H1 (cell line): ENCODE results near the gene BMPR1A. TPM values are rescaled to one million over a fixed set of nuclear protein-coding genes. Genes with fewer than 3 reads are reported as not detected.

Experiments
- CTCF ChIA-PET: fragments of 300-600 bp; sonication (Branson Sonifier 250); formaldehyde crosslinking; loops from one replicate; lab custom pipeline; 2021; ENCODE audit not compliant: partially characterized antibody; lab: Charles Lee
- POLR2A ChIA-PET: fragments of 300-600 bp; sonication (Branson Sonifier 250); formaldehyde crosslinking; loops from one replicate; lab custom pipeline; 2021; ENCODE audit warnings: inconsistent platforms; ENCODE audit not compliant: partially characterized antibody; lab: Charles Lee
- DNase-seq, 2 experiments: peaks; one replicate each; pipeline versions ENCODE4 v3.0.0 to v3.0.0-alpha.2; 2010 to 2022; ENCODE audit warnings: low spot score in 2 of 2, low read depth in 1 of 2, mixed read lengths in 1 of 2
- FAIRE-seq: peaks from 2 replicates; lab custom pipeline; 2011; peaks lifted over from hg19 to GRCh38; lab: Jason Lieb, UNC
- H2AFZ ChIP-seq: 2 replicates; pipeline ENCODE4 v1.8.1; 2012; ENCODE audit warnings: low read length, inconsistent platforms
- H2AK5ac ChIP-seq: 2 replicates; pipeline ENCODE4 v1.6.1; 2013; ENCODE audit warnings: low read depth, low read length
- H2BK120ac ChIP-seq: replicated peaks from 2 replicates; pipeline ENCODE3; 2013; ENCODE audit warnings: low read depth, low read length, inconsistent platforms
- H2BK12ac ChIP-seq: 2 replicates; pipeline ENCODE4 v1.6.1; 2013; ENCODE audit warnings: low read depth, low read length
- H2BK15ac ChIP-seq: 2 replicates; pipeline ENCODE4 v1.6.1; 2013; ENCODE audit warnings: low read length
- H2BK20ac ChIP-seq: 2 replicates; pipeline ENCODE4 v1.6.1; 2013; ENCODE audit warnings: low read length
- H2BK5ac ChIP-seq: 2 replicates; pipeline ENCODE4 v1.6.1; 2013; ENCODE audit warnings: low read depth, low read length
- H3K14ac ChIP-seq: 2 replicates; pipeline ENCODE4 v1.6.1; 2013; ENCODE audit warnings: inconsistent platforms; ENCODE audit not compliant: insufficient read length
- H3K18ac ChIP-seq: 2 replicates; pipeline ENCODE4 v1.6.1; 2013; ENCODE audit warnings: low read length; ENCODE audit errors: extremely low read depth
- H3K23ac ChIP-seq: 2 replicates; pipeline ENCODE4 v1.6.1; 2013; ENCODE audit warnings: inconsistent platforms; ENCODE audit not compliant: insufficient read length
- H3K23me2 ChIP-seq: 2 replicates; pipeline ENCODE4 v1.6.1; 2013; ENCODE audit warnings: low read depth, low read length
- H3K27ac ChIP-seq: 2 replicates; pipeline ENCODE4 v1.6.1; 2011; ENCODE audit warnings: low read depth, low read length, inconsistent platforms
- H3K27me3 ChIP-seq, 4 experiments: replicated peaks in 1 of 4; 1 replicate in 1 of 4; 2 replicates in 3 of 4; pipeline versions ENCODE4 v1.6.1 to v1.8.1; 2011 to 2013; ENCODE audit warnings: low read length in 3 of 4, mild to moderate bottlenecking in 3 of 4, inconsistent platforms in 2 of 4, mixed read lengths in 2 of 4, moderate library complexity in 1 of 4; ENCODE audit not compliant: control insufficient read depth in 3 of 4, insufficient read depth in 3 of 4; ENCODE audit errors: extremely low read depth in 1 of 4
- H3K36me3 ChIP-seq, 4 experiments: 2 replicates each; pipeline versions ENCODE4 v1.6.1 to v1.8.1; 2011 to 2013; ENCODE audit warnings: mild to moderate bottlenecking in 4 of 4, low read length in 3 of 4, moderate library complexity in 2 of 4, control low read depth in 1 of 4, inconsistent platforms in 1 of 4; ENCODE audit not compliant: insufficient read depth in 4 of 4, control insufficient read depth in 2 of 4
- H3K4ac ChIP-seq: replicated peaks from 2 replicates; pipeline ENCODE3; 2013; ENCODE audit warnings: low read length, low read depth, mixed read lengths, inconsistent platforms; ENCODE audit not compliant: insufficient read length
- H3K4me1 ChIP-seq, 4 experiments: replicated peaks in 1 of 4; 1 replicate in 1 of 4; 2 replicates in 3 of 4; pipeline versions ENCODE4 v1.6.1 to v1.8.1; 2011 to 2013; ENCODE audit warnings: low read length in 3 of 4, inconsistent platforms in 2 of 4, mixed read lengths in 1 of 4; ENCODE audit not compliant: insufficient read depth in 4 of 4, control insufficient read depth in 3 of 4
- H3K4me2 ChIP-seq, 2 experiments: 2 replicates each; pipeline versions ENCODE4 v1.6.1 to v1.8.1; 2011 to 2013; ENCODE audit warnings: low read depth in 2 of 2, low read length in 2 of 2, control low read depth in 1 of 2, inconsistent platforms in 1 of 2, mild to moderate bottlenecking in 1 of 2; ENCODE audit not compliant: insufficient read depth in 1 of 2
- H3K4me3 ChIP-seq, 4 experiments: fragments of 200-600, 300-600 bp in 1 of 4; sonication (generic), shearing (Covaris generic), sonication (Bioruptor Twin) in 1 of 4; 2 replicates each; pipeline versions ENCODE4 v1.5.1 to v1.8.1; 2011 to 2016; ENCODE audit warnings: low read length in 4 of 4, low read depth in 3 of 4, control low read depth in 2 of 4, inconsistent platforms in 2 of 4, mild to moderate bottlenecking in 2 of 4, mixed read lengths in 1 of 4, moderate library complexity in 1 of 4; ENCODE audit not compliant: insufficient read depth in 2 of 4; ENCODE audit errors: extremely low read depth in 1 of 4
- H3K56ac ChIP-seq: replicated peaks from 2 replicates; pipeline ENCODE3; 2013; ENCODE audit warnings: low read depth, mild to moderate bottlenecking, mixed read lengths, low read length, inconsistent platforms; ENCODE audit not compliant: insufficient read length
- H3K79me1 ChIP-seq: 2 replicates; pipeline ENCODE4 v1.6.1; 2013; ENCODE audit warnings: low read depth, low read length, control low read depth
- H3K79me2 ChIP-seq, 2 experiments: 2 replicates each; pipeline versions ENCODE4 v1.6.1 to v1.8.1; 2012 to 2013; ENCODE audit warnings: low read length in 2 of 2, mild to moderate bottlenecking in 2 of 2, inconsistent platforms in 1 of 2; ENCODE audit not compliant: insufficient read depth in 2 of 2, control insufficient read depth in 1 of 2
- H3K9ac ChIP-seq, 4 experiments: replicated peaks in 1 of 4; 1 replicate in 1 of 4; 2 replicates in 3 of 4; pipeline versions ENCODE4 v1.6.1 to v1.8.1; 2011 to 2013; ENCODE audit warnings: low read depth in 3 of 4, low read length in 3 of 4, control low read depth in 2 of 4, mild to moderate bottlenecking in 2 of 4, moderate library complexity in 2 of 4, inconsistent platforms in 1 of 4; ENCODE audit errors: extremely low read depth in 1 of 4
- H3K9me3 ChIP-seq, 2 experiments: 2 replicates each; pipeline versions ENCODE4 v1.6.1 to v1.8.1; 2012 to 2013; ENCODE audit warnings: mild to moderate bottlenecking in 2 of 2, moderate library complexity in 2 of 2, control low read depth in 1 of 2, inconsistent platforms in 1 of 2, low read depth in 1 of 2, low read length in 1 of 2, mixed read lengths in 1 of 2; ENCODE audit not compliant: insufficient read depth in 2 of 2
- H4K20me1 ChIP-seq, 2 experiments: replicated peaks in 1 of 2; 2 replicates each; pipeline versions ENCODE3 to v1.8.1; 2011 to 2013; ENCODE audit warnings: inconsistent platforms in 2 of 2, low read length in 2 of 2, mild to moderate bottlenecking in 1 of 2; ENCODE audit not compliant: insufficient read depth in 2 of 2, control insufficient read depth in 1 of 2
- H4K5ac ChIP-seq: 2 replicates; pipeline ENCODE4 v1.6.1; 2013; ENCODE audit warnings: low read length, low read depth, mixed read lengths, inconsistent platforms; ENCODE audit not compliant: insufficient read length
- H4K8ac ChIP-seq: 2 replicates; pipeline ENCODE4 v1.8.0; 2013; ENCODE audit warnings: mild to moderate bottlenecking, moderate library complexity, low read length, inconsistent platforms; ENCODE audit not compliant: insufficient read depth; ENCODE audit errors: extremely low read depth
- H4K91ac ChIP-seq: replicated peaks from 2 replicates; pipeline ENCODE3; 2013; ENCODE audit warnings: low read length, mixed read lengths, inconsistent platforms; ENCODE audit not compliant: insufficient read length
- BCL11A ChIP-seq, 2 experiments: IDR thresholded peaks; one replicate each; pipeline ENCODE4 v1.6.1; 2011; ENCODE audit warnings: low read depth in 2 of 2, low read length in 2 of 2, mild to moderate bottlenecking in 2 of 2
- CBX8 ChIP-seq: fragments of 300-800, 300-1000 bp; sonication (generic); IDR thresholded peaks from 2 replicates; pipeline ENCODE4 v1.7.1; 2016; ENCODE audit warnings: low read depth, low read length, borderline replicate concordance
- FOSL1 ChIP-seq: IDR thresholded peaks from 2 replicates; pipeline ENCODE4 v1.6.1; 2011; ENCODE audit warnings: mild to moderate bottlenecking, low read depth, low read length, moderate library complexity; ENCODE audit not compliant: insufficient read depth
- NRF1 ChIP-seq: IDR thresholded peaks from 2 replicates; pipeline ENCODE4 v1.6.1; 2011; ENCODE audit warnings: mild to moderate bottlenecking, low read depth, low read length, improper control_type of control experiment
- POLR2A ChIP-seq, 2 experiments: IDR thresholded peaks; 1 replicate in 1 of 2; 2 replicates in 1 of 2; pipeline ENCODE4 v1.6.1; 2011; ENCODE audit warnings: low read depth in 2 of 2, low read length in 2 of 2, mild to moderate bottlenecking in 2 of 2; ENCODE audit errors: control extremely low read depth in 1 of 2
- RBBP5 ChIP-seq: IDR thresholded peaks from 2 replicates; pipeline ENCODE4 v1.7.1; 2012; ENCODE audit warnings: low read depth, mild to moderate bottlenecking, inconsistent platforms, low read length, moderate library complexity, borderline replicate concordance
- RFX5 ChIP-seq: IDR thresholded peaks from 2 replicates; pipeline ENCODE4 v1.6.1; 2011; ENCODE audit warnings: low read depth, low read length, improper control_type of control experiment, borderline replicate concordance
- SAP30 ChIP-seq: fragments of 300-600 bp; sonication (generic); IDR thresholded peaks from 2 replicates; pipeline ENCODE4 v1.7.1; 2012; ENCODE audit warnings: low read length, moderate library complexity, mild to moderate bottlenecking, inconsistent platforms; ENCODE audit not compliant: insufficient read depth, insufficient replicate concordance
- SIX5 ChIP-seq: IDR thresholded peaks from 2 replicates; pipeline ENCODE4 v1.6.1; 2011; ENCODE audit warnings: mild to moderate bottlenecking, low read depth, low read length
- SP4 ChIP-seq: IDR thresholded peaks from 2 replicates; pipeline ENCODE4 v1.6.1; 2012; ENCODE audit warnings: low read length, inconsistent platforms
- TCF12 ChIP-seq: IDR thresholded peaks from 2 replicates; pipeline ENCODE4 v1.6.1; 2011; ENCODE audit warnings: low read depth, mild to moderate bottlenecking, low read length
- WGBS, 2 experiments: shearing (Covaris generic) in 1 of 2; methylation state at CpG; one replicate each; pipeline versions ENCODE4 v1.1.6 to v1.1.7; 2013 to 2015; ENCODE audit warnings: low lambda C conversion rate in 2 of 2, mixed read lengths in 2 of 2, inconsistent platforms in 1 of 2, low coverage in 1 of 2, missing lambda C conversion rate in 1 of 2; ENCODE audit not compliant: insufficient replicate concordance in 2 of 2, insufficient coverage in 1 of 2, insufficient read length in 1 of 2; ENCODE audit errors: extremely low coverage in 1 of 2, missing lambda C conversion rate in 1 of 2; 5-methylcytosine and 5-hydroxymethylcytosine counted together
- polyA plus RNA-seq, 7 experiments: library from polyadenylated mRNA; depleted of rRNA in 3 of 7; stranded (reverse) in 5 of 7; unstranded in 2 of 7; fragments of >200 nt in 5 of 7; fragments of 200-250 nt in 2 of 7; gene quantifications; 1 replicate in 5 of 7; 2 replicates in 1 of 7; 4 replicates in 1 of 7; pipeline versions ENCODE4 v1.2.1 to v1.2.3, GENCODE V29; 2011 to 2013; ENCODE audit warnings: missing spikeins in 2 of 7, mixed read lengths in 2 of 7
- total RNA-seq: library from RNA; stranded (reverse); fragmentation: NEBNext Ultra II Directional; extraction: Animal tissue kit (Norgen Biotek cat#: 25700); gene quantifications from 2 replicates; pipeline ENCODE4 v1.2.1, GENCODE V29; 2021
- TF ChIP-seq, protein P1 (sequence below): IDR thresholded peaks from 2 replicates; pipeline ENCODE4 v1.6.1; 2012; ENCODE audit warnings: inconsistent platforms
- TF ChIP-seq, protein P2 (sequence below): IDR thresholded peaks from 2 replicates; pipeline ENCODE4 v1.6.1; 2011; ENCODE audit warnings: low read length, improper control_type of control experiment

Gene BMPR1A
- total and polyA plus RNA-seq, 2 of the 8 experiments (the other 6 are each of a cell fraction or from before 2014, with no cell fraction given), result 34.4 to 129 TPM

DNA sequence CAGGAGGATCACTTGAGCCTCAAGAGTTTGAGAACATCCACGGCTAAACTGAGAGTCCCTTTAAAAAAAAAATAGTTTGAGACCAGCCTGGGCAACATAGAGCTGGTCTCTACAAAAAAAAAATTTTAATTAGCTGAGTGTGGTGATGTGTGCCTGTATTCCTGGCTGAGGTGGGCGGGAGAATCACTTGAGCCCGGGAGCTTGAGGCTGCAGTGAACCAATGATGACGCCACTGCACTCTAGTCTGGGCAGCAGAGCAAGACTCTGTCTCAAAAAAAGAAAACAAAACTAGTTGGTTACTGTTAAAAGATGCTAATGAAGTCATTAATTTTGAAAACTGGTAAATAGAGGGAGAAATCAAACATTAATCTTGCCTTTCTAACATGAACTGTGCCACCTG is 124.6 kb downstream of the BMPR1A start:
- Histone ChIP-seq H3K4me3 (no peak overlapping the region), H3K79me2 (peaks cover 0 to 75% of the 10 kb centered on the region in 2 experiments; a peak in 3 of 4 replicates), H3K4ac (no peak overlapping the region), H3K9ac (no peak overlapping the region), H3K23me2 (no peaks in the 10 kb centered on the region), H3K4me2 (no peak overlapping the region), H2AK5ac (no peak overlapping the region), H3K36me3 (peaks cover 0 to 19% (median 2%) of the 10 kb centered on the region in 4 experiments; a peak in 4 of 8 replicates), H4K91ac (no peak overlapping the region), H2BK15ac (no peak overlapping the region), H3K79me1 (no peaks in the 10 kb centered on the region; the same call in 1 of the 2 replicates), H3K14ac (no peak overlapping the region), H4K8ac (no peak overlapping the region), H2AFZ (no peak overlapping the region), H2BK120ac (no peak overlapping the region), H3K27me3 (no peaks in the 10 kb centered on the region), H3K4me1 (peaks cover 0 to 4% (median 0%) of the 10 kb centered on the region in 4 experiments; a peak in 1 of 7 replicates), H3K9me3 (no peaks in the 10 kb centered on the region), H2BK20ac (no peak overlapping the region), H4K20me1 (no peaks in the 10 kb centered on the region), H3K23ac (no peak overlapping the region), H2BK12ac (no peak overlapping the region), H3K27ac (no peak overlapping the region), H3K56ac (no peak overlapping the region), H4K5ac (no peak overlapping the region), H3K18ac (no peak overlapping the region), H2BK5ac (no peak overlapping the region)
- DNase-seq (no peak), FAIRE-seq (no peak)
- CTCF ChIA-PET, result interaction anchor here (0.7 to 1.0 kb wide), 3 partner anchors 9 to 175 kb away, joined by 3 to 4 read pairs (median 3); no protein-coding TSS in a partner anchor
- POLR2A ChIA-PET, result interaction anchor here (1.3 kb wide), 1 partner anchor 16 kb away, joined by 3 read pairs; no protein-coding TSS in a partner anchor
- 90% methylated on average over 4 of the region's 4 CpGs; no CpG with 5 or more reads in 1 of the 2 experiments for WGBS, 2 experiments
- TF ChIP-seq NRF1, result no peak
- no peak for TF ChIP-seq SAP30
- no peak for TF ChIP-seq BCL11A (IDR thresholded peaks at IDR 0.05; ENCODE audit: low read depth in 2 of 2, low read length in 2 of 2)
- TF ChIP-seq FOSL1, result no peak
- no peak for TF ChIP-seq POLR2A (IDR thresholded peaks at IDR 0.05; ENCODE audit: control extremely low read depth in 1 of 2, low read depth in 2 of 2, low read length in 2 of 2)
- TF ChIP-seq, protein P1, sequence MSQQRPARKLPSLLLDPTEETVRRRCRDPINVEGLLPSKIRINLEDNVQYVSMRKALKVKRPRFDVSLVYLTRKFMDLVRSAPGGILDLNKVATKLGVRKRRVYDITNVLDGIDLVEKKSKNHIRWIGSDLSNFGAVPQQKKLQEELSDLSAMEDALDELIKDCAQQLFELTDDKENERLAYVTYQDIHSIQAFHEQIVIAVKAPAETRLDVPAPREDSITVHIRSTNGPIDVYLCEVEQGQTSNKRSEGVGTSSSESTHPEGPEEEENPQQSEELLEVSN, result no peak
- no peak for TF ChIP-seq RBBP5
- no peak for TF ChIP-seq SIX5
- TF ChIP-seq TCF12, result no peak
- TF ChIP-seq, protein P2, sequence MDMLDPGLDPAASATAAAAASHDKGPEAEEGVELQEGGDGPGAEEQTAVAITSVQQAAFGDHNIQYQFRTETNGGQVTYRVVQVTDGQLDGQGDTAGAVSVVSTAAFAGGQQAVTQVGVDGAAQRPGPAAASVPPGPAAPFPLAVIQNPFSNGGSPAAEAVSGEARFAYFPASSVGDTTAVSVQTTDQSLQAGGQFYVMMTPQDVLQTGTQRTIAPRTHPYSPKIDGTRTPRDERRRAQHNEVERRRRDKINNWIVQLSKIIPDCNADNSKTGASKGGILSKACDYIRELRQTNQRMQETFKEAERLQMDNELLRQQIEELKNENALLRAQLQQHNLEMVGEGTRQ, result no peak
- TF ChIP-seq SP4, result no peak
- no peak for TF ChIP-seq CBX8
- TF ChIP-seq RFX5, result no peak
